ENCODE data around the gene SMIM8.
"Not testable (repeated sequence)": the region's sequence is repeated elsewhere in the genome, so short reads cannot be mapped to it uniquely, and the experiment has no call there.

SMIM8 gene, protein sequence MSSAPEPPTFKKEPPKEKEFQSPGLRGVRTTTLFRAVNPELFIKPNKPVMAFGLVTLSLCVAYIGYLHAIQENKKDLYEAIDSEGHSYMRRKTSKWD

DNA sequence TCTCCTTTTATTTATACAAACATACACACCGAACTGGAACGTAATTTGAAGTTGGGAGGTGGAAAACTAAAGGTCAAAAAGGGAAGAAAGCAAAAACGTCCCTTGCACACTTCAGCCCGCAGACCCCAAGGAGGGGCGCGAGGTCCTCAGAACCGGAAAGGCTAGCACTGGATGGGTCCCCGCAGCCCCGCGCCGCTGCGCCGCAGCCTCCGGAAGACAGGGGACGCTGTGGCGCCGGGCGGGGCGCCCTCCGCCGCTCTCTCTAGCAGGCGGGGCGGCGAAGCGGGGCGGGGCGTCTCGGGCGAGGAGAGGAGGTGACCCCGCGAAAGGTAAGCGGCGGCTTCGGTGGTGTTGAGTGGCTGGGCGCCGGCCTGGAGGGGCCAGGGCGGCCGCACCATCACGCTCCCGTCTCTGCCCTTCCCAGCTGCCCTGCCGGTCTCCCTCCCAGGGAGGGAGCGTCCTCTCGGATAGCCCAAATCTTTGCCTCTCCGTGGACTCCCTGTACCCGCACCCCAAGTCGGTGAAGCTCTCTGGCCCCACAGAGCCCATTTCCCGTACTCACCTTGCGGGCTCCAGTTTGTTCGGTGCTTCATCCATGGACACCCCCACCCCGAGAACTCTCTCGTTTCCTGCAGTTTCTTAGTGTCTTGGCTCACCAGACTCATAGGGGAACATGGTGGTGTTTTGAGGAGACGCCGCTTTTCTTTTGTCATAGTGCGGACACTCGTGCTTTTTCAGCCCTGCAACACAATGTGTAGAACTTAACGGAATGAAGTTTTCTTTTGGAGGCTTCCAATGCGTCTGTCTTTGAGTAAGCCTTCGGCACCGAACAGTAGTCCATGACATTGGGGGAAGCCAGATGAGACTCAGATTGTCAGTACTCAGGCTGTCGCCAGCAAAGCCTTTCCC lies at the start of gene SMIM8:
Gene SMIM8 (plus strand): TSS at position 285 of the 909 bp plus-strand sequence. CDS start 14,444 bp downstream, outside the sequence.
- DNase-seq = peak; percentile 87

DNA sequence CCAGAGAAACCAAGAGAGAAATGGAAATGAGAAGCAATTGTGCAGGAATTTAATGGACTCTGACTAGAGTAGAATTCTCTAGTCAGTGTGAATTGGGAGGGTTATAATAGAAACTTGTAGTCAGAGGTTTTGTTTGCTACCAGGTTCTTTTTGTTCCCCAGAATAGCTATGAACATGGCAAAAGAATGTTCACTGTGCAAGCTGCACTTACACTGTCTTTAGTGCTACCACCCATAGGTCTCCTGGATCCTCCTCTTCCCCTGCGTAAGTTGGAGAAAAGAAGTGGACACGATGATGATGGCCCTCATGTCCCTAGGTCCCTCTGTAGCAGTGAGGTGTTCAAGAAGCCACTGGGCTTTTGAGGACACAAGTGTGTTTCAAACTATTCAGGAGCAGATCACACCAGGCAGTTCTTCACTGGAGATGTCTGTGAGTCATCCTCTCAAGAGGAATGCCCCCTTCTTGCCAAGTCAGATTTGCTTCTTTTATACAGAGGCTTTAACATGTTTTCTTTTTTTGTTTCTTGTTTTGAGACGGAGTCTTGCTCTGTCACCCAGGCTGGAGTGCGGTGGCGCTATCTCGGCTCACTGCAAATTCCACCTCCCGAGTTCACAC lies 47.6 kb upstream of the SMIM8 start:
- DNase-seq = no peak

DNA sequence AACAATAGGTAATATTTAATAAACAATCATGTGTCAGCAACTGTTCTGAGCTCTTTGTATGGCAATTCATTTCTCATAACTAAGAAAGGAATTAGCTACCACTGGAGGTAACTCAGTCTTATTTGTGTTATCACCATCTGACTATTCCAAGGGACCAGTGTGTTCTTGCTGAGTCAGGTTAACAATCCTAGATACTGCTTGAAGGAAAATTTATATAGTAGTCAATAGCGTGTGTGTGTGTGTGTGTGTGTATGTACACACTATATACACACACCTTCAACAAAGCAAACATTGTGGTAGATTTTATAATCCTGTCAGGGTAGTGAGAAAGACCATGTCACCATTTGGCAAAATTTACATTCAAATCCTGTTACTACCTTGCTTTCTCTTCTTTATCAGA lies 45.8 kb upstream of the SMIM8 start:
- DNase-seq = no peak

DNA sequence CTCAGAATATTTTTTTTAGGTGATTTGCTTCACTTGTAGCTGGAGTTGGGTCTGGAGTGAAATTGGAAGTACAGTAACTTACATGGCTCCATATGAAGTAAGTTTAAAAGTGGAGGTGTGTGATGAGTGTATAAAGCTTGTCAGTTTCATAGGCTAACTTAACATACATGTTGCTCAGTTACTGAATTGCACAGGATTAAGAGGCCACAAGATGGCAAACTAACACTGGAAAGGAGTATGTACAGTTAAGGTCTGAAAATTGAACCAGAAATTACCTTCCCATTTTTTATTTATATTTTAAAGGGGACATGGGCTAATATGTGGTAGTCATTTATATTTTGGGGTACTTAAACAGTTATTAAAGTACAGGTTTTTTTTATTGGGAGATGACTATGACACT lies 45.3 kb upstream of the SMIM8 start:
- DNase-seq = no peak

DNA sequence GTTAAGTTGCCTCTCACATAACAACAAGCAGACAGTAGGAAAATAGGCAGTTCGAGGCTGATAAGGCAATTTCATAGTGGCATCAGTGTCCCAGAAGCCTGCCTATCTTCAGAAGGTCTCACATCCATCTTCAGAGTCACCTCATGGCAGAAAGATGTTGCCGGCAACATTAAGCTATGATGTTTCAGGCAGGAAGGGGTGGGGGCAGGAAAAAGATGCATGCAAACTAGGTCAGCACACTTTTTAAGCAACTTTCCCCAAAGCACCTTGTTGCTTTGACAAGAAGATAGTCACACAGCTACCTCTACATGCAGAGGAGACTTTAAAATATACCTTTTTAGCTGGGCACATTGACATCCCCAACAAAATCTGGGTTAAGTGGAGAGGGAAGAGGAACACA lies 43.2 kb upstream of the SMIM8 start:
- DNase-seq = no peak

DNA sequence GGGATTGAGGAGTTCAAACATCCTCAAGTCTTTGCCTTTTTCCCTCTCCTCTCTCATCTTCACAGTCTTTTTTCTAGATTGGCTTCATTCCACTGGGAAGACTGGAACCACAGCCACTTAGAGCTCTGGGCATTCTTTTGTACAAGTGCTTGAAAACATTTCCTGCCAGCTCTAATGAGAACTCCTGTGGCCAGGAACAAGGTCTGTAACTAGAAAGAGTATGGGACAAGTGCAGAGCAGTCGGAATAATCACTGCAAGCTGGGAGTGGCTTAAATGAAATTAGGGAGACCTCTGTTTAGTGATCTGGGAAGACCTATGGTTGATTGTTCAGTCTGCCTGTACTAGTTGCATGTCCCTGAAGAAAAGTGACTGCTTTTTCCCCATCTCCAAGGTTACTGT lies 41.0 kb upstream of the SMIM8 start:
- DNase-seq = no peak

DNA sequence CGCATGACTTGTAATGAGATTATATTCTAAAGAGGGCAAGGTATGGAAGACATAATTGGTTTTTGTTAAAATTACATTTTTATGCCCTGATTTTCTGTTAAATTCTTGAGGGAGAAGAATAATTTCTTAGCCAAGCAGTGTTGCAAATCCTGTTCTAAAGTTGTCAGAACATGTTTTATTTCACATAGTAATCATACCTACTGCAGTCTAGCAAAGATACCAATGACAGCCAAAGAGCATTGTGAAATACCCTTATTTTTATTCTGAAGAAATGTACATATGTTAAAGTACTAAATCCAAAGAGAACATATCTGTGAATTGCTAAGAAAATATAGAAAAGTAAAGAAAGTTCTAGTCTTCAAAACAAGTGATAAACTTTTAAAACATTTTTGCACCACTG lies 39.6 kb upstream of the SMIM8 start:
- no peak for DNase-seq

DNA sequence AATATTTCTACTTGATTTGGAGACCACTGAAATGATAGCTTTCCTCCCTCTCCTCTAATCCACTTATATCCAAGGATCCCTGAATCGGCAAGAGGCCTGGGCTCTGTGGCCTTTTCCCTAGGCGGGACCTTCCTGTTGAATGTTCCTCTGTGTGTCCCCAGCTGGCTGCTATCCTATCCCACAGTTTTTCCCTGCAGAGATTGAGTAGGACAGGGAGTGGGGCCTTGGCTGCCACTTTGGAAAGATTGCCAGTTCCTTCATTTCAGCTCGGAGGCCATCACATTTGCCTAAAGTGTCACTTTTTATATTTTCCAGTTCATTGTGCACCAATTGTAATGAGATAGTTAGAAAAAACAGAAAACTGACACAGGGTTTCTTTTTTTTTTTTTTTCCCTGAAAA lies 38.9 kb upstream of the SMIM8 start:
- no peak for DNase-seq

DNA sequence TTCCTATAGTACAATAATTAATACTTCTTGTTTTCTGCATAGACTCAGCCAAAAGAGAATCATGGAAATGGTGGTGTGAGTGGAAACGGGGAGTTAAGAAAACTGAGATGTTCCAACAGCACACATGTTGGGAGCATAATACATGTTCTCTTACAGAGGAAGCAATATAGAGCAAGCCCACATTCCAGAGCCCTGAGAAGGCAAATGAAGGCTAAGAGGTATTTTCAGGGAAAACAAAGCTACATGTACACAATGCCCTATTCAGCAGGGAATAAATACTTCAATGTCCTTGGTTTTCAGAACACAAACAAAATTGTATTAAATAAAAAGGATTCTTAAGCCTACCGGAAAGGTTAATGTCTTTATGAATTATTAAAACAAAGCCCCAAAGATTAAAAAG lies 35.1 kb upstream of the SMIM8 start:
- no peak for DNase-seq

DNA sequence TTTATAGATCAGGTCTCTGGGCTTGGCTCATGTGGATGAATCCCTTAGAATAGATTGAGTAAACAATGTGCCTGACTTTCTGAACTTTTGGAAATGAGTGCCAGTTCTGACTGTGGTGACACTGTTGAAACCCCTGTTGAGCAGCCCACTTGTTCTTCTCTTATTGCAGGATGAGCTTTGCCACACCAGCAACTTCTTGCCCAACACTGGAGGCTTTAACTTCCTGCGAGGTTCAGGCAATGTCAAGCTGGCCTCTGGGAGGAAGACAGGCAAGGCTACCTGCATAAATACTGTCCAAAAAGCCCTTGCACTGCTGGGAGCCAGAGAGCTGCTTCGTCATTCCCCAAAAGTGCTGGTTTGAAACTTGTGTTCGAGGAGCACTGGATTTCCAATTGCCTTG lies 32.8 kb upstream of the SMIM8 start:
- no peak for DNase-seq

DNA sequence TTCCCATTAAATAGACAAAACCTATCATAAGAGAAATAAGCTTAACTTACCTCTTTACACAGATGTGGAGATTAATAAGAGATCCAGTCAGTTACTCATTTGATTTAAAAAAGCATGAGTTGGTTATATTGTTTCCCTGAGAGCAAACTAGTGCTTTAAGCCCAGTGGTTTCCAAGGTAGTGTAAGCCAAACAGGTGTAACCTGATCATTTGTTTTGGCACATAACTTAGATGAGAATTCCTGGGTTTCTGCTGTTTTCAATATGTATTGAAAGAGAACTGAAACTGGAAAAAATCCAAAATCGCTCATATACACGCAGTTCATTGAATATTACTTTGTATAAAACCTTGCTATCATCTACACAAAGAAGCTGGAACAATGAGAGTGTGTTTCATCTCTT lies 30.5 kb upstream of the SMIM8 start:
- no peak for DNase-seq

DNA sequence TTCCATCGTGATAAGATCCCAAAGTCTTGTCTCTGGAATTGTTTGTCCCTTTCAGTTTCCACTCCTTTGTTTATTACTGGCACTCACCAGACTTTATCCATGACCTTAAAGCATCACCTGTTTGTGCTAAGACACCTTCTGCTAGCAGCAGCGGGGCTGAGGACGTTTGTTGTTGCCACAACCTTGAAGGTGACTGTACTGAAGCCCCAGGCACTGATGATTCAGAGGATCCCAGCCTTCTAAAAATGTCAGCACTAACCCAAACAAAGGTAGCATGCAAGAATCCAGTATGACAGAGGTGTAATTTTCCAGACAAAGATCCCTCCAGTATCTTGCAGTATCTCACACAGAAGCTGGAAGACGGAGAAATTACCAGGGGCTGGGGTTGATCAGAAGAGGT lies 28.9 kb upstream of the SMIM8 start:
- no peak for DNase-seq

DNA sequence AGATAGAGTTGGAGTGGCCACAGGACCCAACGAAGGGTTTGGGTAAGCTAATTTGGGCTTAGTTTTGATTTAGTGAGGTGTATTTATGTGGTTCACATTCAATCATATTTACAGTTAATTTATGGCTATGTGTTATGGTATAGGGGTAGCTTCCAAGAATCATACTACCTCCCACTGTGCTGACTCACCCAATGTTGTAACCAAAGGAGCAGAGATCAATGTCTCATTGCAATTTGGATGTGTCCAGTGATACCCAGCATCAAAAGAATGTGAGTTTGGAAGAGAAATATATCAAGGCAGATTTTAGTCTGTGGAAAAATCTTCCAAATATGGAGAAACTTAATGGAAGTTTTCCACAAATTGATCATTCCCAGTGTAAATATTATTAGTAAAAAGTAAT lies 25.3 kb upstream of the SMIM8 start:
- no peak for DNase-seq

DNA sequence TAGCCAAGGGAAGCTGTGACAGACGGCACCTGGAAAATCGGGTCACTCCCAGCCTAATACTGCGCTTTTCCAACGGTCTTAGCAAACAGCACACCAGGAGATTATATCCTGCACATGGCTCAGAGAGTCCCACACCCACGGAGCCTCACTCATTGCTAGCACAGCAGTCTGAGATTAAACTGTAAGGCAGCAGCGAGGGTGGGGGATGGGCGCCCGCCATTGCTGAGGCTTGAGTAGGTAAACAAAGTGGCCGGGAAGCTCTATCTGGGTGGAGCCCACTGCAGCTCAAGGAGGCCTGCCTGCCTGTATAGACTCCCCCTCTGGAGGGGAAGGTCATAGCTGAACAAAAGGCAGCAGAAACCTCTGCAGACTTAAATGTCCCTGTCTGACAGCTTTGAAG lies 21.1 kb upstream of the SMIM8 start:
- DNase-seq = not testable (repeated sequence)

DNA sequence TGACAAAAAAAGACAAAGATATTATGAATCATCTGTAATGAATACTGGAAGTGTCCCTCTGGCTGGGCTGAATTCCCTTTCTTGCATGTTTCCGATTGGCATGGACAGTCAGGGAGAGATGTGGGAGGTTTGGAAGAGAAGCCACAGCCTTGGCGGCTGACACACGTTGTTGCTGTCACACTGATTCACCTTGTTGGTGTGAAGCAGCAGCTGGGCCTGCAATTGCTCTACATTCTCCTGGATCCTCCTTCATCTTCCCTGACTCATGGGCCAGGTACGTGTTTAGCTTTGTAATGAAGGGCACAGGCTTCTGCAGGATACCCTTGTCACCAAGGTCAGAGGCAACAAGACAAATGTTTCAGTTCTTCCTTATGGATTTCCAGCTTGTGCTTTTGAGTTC lies 13.4 kb upstream of the SMIM8 start:
- no peak for DNase-seq

DNA sequence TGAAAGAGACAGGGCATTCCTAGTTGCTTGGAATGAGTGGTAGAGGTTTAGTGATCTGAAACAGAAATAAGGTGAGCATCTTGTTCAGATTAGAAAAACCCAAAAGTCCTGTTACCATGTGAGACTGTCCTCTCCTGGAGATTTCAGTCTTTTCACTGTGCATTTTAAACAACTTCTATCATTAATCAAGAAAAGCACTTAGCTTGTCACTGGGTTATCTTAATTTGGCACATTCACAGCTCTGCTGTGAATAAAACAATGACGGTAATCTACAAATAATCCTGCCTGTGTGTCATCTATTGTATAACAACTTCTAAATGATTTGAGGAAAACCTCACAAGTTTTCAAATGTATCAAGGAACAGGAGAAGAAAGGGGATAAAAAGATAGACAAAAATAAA lies 9.5 kb upstream of the SMIM8 start:
- no peak for DNase-seq

DNA sequence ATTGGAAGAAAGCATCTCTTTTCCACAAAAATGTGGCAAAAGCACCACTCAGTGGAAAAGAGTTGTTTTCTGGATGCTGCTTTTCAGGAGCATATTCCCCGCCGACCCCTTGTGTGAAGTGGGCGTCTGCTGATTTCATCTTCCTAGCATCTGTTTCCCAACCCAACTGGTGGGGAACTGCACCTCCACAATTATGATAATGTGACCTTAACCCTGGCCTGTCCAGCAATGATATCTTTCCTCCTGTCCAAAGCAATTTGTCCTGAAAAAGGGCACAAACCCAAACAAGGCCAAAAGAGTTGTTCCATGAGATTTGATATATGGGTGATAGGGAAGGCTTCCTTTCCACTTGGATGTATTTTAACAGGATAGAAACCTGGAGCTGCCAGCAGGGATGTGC lies 7.3 kb upstream of the SMIM8 start:
- no peak for DNase-seq

DNA sequence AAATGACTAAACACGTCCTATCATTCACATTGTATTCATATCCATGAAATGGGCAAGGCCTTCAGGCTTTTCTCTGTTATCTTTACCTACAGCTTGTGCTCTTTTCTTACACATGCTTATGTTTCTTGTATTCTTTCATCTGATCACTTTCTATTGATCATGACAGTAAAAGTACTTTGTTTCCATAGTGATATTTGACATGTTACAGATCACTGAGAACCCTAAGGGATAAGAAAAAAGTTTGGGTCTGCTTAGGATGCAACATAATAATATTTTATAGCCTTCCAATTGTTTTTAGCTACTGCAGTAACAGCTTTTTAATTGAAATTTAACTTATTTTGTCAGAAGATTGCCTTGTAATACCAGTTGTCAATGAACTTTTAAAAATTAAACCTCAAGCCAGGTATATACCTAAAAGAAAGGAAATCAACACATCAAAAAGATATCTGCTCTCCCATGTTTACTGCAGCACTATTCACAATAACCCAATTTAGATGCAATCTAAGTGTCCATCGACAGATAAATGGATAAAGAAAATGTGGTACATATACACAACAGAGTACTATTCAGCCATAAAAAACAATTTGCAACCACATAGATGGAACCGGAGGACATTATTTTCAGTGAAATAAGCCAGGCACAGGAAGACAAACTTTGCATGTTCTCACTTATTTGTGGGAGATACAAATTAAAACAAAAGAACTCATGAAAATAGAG lies 3.0 kb upstream of the SMIM8 start:
- no peak for DNase-seq

DNA sequence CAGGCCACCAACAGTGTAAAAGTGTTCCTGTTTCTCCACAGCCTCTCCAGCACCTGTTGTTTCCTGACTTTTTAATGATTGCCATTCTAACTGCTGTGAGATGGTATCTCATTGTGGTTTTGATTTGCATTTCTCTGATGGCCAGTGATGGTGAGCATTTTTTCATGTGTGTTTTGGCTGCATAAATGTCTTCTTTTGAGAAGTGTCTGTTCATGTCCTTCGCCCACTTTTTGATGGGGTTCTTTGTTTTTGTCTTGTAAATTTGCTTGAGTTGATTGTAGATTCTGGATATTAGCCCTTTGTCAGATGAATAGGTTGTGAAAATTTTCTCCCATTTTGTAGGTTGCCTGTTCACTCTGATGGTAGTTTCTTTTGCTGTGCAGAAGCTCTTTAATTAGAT lies 1.5 kb downstream of the SMIM8 start:
- not testable (repeated sequence) for DNase-seq

DNA sequence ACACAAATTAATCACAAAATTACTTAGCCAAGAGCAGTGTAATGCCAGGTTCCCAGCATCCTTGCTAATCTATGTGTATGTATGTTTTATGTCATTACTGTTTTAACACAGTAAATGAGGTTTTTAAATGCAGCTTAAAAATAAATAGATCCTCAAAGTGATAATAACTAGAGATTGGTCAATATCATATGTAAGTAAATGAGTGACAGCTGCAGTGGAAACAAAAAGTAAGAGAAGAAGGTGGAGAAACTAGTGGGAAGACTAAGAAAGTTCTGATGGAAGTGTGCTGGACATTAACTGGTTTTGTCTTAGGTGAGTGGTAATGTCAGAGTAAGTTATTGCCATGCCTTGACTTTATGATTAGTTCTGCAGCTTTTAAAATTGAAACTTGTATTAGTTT lies 8.6 kb downstream of the SMIM8 start:
- DNase-seq = no peak

DNA sequence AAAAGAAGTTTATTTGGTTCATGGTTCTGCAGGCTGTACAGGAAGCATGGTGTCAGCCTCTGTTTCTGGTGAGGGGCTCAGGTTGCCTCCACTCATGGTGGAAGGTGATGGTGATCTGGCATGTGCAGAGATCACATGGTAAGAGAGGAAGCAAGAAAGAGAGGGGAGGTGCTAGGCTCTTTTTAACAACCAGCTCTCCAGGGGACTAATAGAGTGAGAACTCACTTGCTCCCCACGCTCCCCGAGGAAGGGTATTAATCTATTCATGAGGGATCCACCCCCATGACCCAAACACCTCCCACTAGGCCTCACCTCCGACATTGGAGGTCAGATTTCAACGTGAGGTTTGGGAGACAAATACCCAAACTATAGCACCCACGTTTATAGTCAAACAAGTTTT lies 10.6 kb downstream of the SMIM8 start:
- no peak for DNase-seq

DNA sequence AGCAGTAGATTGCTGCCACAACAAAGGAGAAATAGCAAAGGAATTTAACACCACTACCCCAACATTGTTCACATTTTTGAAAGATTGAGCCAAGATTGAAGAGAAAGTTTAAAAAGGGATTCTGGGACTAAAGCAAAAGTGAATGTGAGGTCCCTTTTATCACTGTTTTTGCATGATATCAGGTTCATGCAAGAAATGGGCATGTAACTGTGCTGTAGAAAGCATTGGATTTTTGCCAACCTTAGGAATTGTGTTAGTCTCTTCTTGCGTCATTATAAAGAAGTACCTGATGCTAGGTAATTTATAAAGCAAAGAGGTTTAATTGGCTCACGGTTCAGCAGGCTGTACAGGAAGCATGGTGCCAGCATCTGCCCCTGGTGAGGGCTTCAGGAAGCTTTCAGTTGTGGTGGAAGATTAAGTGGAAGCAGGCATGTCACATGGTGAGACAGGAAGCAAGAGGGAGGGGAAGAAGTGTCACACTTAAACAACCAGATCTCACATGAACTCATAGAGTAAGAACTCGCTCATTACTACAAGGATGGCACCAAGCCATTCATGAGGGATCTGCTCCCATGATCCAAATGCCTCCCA lies 11.3 kb downstream of the SMIM8 start:
- DNase-seq = no peak

DNA sequence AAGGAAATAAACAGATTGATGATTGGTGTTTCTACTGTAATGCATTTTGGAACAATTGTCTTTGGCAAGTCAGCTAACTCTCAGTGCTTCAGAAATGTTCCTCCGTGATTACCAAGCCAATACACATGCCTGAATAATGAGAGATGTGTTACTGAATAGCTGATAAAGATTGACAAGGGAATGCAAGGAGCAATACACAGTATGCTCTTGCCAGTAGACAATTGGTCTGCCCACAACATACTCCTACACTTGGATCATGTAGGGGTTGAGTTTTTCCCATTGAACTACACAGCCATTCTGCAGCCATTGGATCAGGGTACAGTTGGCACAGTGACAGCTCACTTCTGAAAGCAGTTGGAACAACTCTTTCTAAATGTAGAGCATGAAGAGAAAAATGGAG lies 12.3 kb downstream of the SMIM8 start:
- DNase-seq = no peak
